HG03196 (cell line): ENCODE measurements around the gene ECM1.
A peak's percentile ranks its signal among the peaks of the same experiment; 100 is the strongest.

Experiments used
- ATAC-seq: cut with Tn5 transposase; IDR thresholded peaks from one replicate; pipeline ENCODE4 v1.9.1; 2021; ENCODE audit not compliant: unreplicated experiment

The ECM1 gene

GRCh38 chr1:150557065-150557600, 49.2 kb downstream of the ECM1 start:
- no peak for ATAC-seq

DNA sequence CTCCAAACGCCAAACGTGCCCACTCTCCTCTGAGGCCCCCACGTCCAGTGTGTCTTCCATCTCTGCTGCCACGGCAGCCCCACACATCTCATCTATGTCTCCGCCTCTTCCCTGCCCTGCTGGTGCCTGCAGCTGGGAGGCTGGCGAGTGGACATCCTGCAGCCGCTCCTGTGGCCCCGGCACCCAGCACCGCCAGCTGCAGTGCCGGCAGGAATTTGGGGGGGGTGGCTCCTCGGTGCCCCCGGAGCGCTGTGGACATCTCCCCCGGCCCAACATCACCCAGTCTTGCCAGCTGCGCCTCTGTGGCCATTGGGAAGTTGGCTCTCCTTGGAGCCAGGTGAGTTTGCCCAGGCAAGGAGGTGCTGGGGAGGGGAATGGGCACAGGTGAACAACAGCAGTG, 49.9 kb downstream of the ECM1 start:
- ATAC-seq = no peak

DNA sequence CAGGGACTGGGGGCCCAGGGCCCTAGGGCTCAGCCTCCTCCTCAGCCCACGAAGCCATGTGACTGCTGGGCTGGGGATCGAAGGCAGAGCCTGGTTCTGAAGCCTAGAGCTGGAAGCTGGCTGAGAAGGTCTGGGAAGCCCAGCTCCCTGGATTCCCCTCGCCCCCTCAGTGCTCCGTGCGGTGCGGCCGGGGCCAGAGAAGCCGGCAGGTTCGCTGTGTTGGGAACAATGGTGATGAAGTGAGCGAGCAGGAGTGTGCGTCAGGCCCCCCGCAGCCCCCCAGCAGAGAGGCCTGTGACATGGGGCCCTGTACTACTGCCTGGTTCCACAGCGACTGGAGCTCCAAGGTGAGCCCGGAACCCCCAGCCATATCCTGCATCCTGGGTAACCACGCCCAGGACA, 50.4 kb downstream of the ECM1 start:
- no peak for ATAC-seq

DNA sequence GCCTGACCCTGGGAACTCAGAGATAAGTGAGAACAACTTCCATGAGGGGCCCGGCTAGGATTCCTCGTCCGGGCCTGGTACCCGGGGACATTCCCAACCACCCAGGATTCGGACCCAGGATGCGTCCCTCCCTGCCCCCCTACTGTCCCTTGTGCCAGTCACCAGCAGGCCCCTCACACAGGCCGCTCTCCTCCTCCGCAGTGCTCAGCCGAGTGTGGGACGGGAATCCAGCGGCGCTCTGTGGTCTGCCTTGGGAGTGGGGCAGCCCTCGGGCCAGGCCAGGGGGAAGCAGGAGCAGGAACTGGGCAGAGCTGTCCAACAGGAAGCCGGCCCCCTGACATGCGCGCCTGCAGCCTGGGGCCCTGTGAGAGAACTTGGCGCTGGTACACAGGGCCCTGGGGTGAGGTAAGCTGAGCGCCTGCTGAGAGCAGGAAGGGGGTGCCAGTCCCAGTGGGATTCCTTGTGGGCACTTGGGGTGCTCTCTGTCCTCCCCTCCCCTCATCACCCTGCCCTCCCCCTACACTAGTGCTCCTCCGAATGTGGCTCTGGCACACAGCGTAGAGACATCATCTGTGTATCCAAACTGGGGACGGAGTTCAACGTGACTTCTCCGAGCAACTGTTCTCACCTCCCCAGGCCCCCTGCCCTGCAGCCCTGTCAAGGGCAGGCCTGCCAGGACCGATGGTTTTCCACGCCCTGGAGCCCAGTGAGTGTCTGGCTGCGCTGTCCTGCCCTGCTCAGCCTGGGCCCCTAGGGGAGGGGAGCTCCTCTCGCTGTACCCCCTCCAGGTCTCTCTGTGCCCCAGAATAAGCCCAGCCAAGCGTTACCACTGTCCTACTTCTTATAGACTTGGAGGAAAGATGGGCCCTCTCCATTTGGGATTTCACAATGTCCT, 51.1 kb downstream of the ECM1 start:
- ATAC-seq = no peak

DNA sequence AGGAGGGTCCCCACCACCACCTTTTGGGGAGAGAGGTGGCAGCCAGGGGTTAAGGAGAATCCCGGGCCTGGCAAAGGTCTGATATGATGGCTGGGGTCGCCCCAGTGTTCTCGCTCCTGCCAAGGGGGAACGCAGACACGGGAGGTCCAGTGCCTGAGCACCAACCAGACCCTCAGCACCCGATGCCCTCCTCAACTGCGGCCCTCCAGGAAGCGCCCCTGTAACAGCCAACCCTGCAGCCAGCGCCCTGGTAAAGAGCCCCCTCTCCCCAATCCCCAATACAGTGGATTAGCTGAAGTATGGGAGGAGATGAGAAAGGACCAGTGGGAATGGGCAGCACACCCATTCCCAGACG, 51.7 kb downstream of the ECM1 start:
- ATAC-seq = no peak

- ATAC-seq = no peak
Measured at GRCh38 chr1:150560011-150560438, 52.1 kb downstream of the ECM1 start.

- no peak for ATAC-seq
Measured at GRCh38 chr1:150560576-150561253, 52.8 kb downstream of the ECM1 start.

DNA sequence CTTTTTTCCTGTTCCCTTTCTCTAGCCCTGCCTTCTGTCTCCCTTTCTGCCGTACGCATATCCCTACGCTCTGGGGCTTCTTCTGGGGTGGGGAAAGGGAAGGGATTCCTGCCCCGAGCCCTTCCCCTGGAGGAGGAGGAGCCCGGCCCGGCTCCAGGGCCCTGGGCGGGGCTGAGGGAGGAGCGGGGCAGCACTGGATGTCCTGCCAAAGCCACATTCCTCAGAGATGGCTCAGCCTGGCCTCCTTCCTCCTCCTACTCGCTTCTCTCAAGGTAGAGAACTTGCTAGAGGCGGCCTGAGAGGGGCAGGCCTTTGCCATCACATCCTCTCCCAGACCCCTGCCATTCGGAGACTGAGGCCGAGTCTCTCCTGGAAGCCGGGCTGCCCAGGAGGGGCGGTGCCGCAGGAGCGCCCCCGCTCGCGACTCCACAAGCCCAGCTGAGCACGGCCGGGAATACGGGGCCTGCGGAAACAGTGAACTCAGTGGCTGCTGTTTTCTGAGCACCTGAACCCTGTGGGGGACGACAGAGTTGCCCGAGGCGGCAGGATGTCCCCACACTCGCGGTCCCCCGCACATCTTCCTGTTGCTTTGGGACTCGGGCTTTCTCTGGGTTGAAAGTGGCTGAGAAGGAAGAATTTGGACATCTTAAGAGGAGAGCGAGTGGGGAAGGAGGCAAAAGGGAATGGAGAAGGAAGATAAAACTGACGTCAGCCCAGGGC, 53.5 kb downstream of the ECM1 start:
- ATAC-seq = no peak

DNA sequence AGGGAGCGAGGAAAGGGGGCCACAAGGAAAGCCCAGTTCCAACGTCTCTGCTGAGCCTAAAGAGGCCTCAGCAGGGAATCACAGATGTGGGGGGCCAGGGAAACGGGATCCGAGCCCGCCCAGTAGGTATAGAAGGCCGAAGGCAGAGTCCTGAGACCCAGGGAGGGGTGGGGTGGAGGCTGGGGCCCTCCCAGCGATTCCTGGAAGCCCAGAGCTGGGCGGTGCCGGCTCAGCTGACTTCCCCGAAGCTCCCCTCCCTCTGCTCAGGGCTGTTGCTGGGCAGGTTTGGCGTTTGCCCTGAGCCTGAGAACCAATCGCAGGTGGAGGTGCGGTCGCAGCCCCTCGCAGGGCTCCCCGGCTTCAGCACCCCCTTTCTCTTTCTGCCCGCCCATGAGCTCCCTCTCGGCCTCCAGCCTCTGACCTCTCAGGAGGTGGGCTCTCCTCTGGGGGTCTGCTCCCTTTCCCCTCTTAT, 54.1 kb downstream of the ECM1 start:
- peak; percentile 34 for ATAC-seq

GRCh38 chr1:150562446-150563339, 54.8 kb downstream of the ECM1 start:
- ATAC-seq = peak; percentile 32
